A549 (cell line): ENCODE measurements around the gene CABP4.

Source experiments
- BHLHE40 ChIP-seq: IDR thresholded peaks from 2 replicates; pipeline ENCODE4 v1.6.1; 2012; ENCODE audit warnings: low read depth, low read length, inconsistent platforms
- CBX2 ChIP-seq: fragments of 200-600 bp; sonication (generic); IDR thresholded peaks from 2 replicates; pipeline ENCODE4 v1.6.1; 2016; ENCODE audit warnings: low read depth, mild to moderate bottlenecking, borderline replicate concordance
- EHF ChIP-seq: fragments of 250-450 bp; sonication (Bioruptor Pico); IDR thresholded peaks from 2 replicates; pipeline ENCODE4 v1.5.0; 2020; ENCODE audit warnings: mild to moderate bottlenecking
- EP300 ChIP-seq, 2 experiments: fragments of >200 bp; sonication (Bioruptor Twin); formaldehyde crosslinking; IDR thresholded peaks; 2 replicates in 1 of 2; 3 replicates in 1 of 2; pipeline ENCODE4 v1.6.1; 2016 to 2017
- HOXB13 ChIP-seq: fragments of 250-450 bp; sonication (Bioruptor Pico); IDR thresholded peaks from 2 replicates; pipeline ENCODE4 v1.5.0; 2020; ENCODE audit warnings: low read depth, mild to moderate bottlenecking, moderate library complexity
- POLR2A ChIP-seq: IDR thresholded peaks from 2 replicates; pipeline ENCODE4 v1.6.1; 2012; ENCODE audit warnings: mild to moderate bottlenecking, low read length

DNA sequence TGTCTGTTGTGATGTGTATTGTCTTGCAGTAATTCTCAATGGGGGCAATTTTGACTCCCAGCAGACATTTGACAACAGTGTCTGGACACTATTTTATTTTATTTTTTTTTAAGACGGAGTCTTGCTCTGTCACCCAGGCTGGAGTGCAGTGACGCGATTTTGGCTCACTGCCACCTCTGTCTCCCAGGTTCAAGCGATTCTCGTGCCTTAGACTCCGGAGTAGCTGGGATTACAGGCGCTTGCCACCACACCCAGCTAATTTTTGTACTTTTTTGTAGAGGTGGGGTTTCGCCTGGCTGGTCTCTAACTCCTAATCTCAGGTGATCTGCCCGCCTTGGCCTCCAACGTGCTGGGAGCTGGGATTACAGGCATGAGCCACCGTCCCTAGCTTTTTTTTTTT, 25.4 kb upstream of the CABP4 start:
- TF ChIP-seq POLR2A (no peak), CBX2 (no peak), EHF (no peak), EP300 (IDR thresholded peaks at IDR 0.05) (no peak), HOXB13 (CRISPR knock-in tag) (no peak), BHLHE40 (no peak)
